Measurements from ENCODE around the gene ATP9B. TPM values are rescaled to one million over a fixed set of nuclear protein-coding genes. Genes with fewer than 3 reads are reported as not detected.

Gene ATP9B
- total and polyA plus RNA-seq, 10 of the 15 experiments (the other 5 are each of a cell fraction or from before 2014, with no cell fraction given): 0.74 to 20.7 (median 12.9) TPM

- TF ChIP-seq MLLT1 (IDR thresholded peaks at IDR 0.05) (no peak), PRDM15 (CRISPR knock-in tag; IDR thresholded peaks at IDR 0.05) (peak; percentile 87), MTA2 (IDR thresholded peaks at IDR 0.05; ENCODE audit: low read depth) (no peak), NR2F1 (conservative IDR thresholded peaks at IDR 0.05) (peak; percentile 76), ZNF274 (IDR thresholded peaks at IDR 0.05; ENCODE audit: insufficient read depth, insufficient read length) (no peak), SIN3A (IDR thresholded peaks at IDR 0.05; ENCODE audit: low read depth, low read length) (peak; percentile 57; the same call in 1 of the 2 replicates), JUNB (IDR thresholded peaks at IDR 0.05) (no peak), RFX5 (IDR thresholded peaks at IDR 0.05; ENCODE audit: low read depth, low read length) (peak; percentile 58; the same call in 1 of the 2 replicates), BMI1 (IDR thresholded peaks at IDR 0.05; ENCODE audit: borderline replicate concordance) (no peak), CREM (IDR thresholded peaks at IDR 0.05; ENCODE audit: low read depth) (peak; percentile 99), SREBF2 (IDR thresholded peaks at IDR 0.05; ENCODE audit: low read length) (no peak), GATAD2B (conservative IDR thresholded peaks at IDR 0.05; ENCODE audit: low read depth) (peak; percentile 75), ZSCAN29 (IDR thresholded peaks at IDR 0.05) (peak; percentile 43; the same call in 1 of the 2 replicates), CBFB (IDR thresholded peaks at IDR 0.05; ENCODE audit: low read depth) (peak; percentile 69; the same call in 1 of the 2 replicates), E4F1 (IDR thresholded peaks at IDR 0.05; ENCODE audit: borderline replicate concordance, partially characterized antibody) (no peak), MEF2A (IDR thresholded peaks at IDR 0.05; ENCODE audit: insufficient read depth, low read depth, low read length) (no peak), PML (IDR thresholded peaks at IDR 0.05; ENCODE audit: low read length) (0 out of 2 replicates have a peak, but pooled peaks have one; percentile 51), HSF1 (IDR thresholded peaks at IDR 0.05; ENCODE audit: low read depth, low read length) (no peak), HDGF (IDR thresholded peaks at IDR 0.05) (peak; percentile 88), SMAD1 (IDR thresholded peaks at IDR 0.05; ENCODE audit: low read depth, partially characterized antibody) (no peak)
Observed at GRCh38 chr18:79068937-79069716, at the start of gene ATP9B (continued).
